H1 (cell line): ENCODE data around the gene NPC1L1. TPM values are rescaled to one million over a fixed set of nuclear protein-coding genes. Genes with fewer than 3 reads are reported as not detected.

ENCODE experiments used
- CTCF ChIA-PET: fragments of 300-600 bp; sonication (Branson Sonifier 250); formaldehyde crosslinking; loops from one replicate; lab custom pipeline; 2021; ENCODE audit not compliant: partially characterized antibody; lab: Charles Lee
- POLR2A ChIA-PET: fragments of 300-600 bp; sonication (Branson Sonifier 250); formaldehyde crosslinking; loops from one replicate; lab custom pipeline; 2021; ENCODE audit warnings: inconsistent platforms; ENCODE audit not compliant: partially characterized antibody; lab: Charles Lee
- DNase-seq, 2 experiments: peaks; one replicate each; pipeline versions ENCODE4 v3.0.0 to v3.0.0-alpha.2; 2010 to 2022; ENCODE audit warnings: low spot score in 2 of 2, low read depth in 1 of 2, mixed read lengths in 1 of 2
- FAIRE-seq: peaks from 2 replicates; lab custom pipeline; 2011; peaks lifted over from hg19 to GRCh38; lab: Jason Lieb, UNC
- H2AFZ ChIP-seq: 2 replicates; pipeline ENCODE4 v1.8.1; 2012; ENCODE audit warnings: low read length, inconsistent platforms
- H2AK5ac ChIP-seq: 2 replicates; pipeline ENCODE4 v1.6.1; 2013; ENCODE audit warnings: low read depth, low read length
- H2BK120ac ChIP-seq: replicated peaks from 2 replicates; pipeline ENCODE3; 2013; ENCODE audit warnings: low read depth, low read length, inconsistent platforms
- H2BK12ac ChIP-seq: 2 replicates; pipeline ENCODE4 v1.6.1; 2013; ENCODE audit warnings: low read depth, low read length
- H2BK15ac ChIP-seq: 2 replicates; pipeline ENCODE4 v1.6.1; 2013; ENCODE audit warnings: low read length
- H2BK20ac ChIP-seq: 2 replicates; pipeline ENCODE4 v1.6.1; 2013; ENCODE audit warnings: low read length
- H2BK5ac ChIP-seq: 2 replicates; pipeline ENCODE4 v1.6.1; 2013; ENCODE audit warnings: low read depth, low read length
- H3K14ac ChIP-seq: 2 replicates; pipeline ENCODE4 v1.6.1; 2013; ENCODE audit warnings: inconsistent platforms; ENCODE audit not compliant: insufficient read length
- H3K18ac ChIP-seq: 2 replicates; pipeline ENCODE4 v1.6.1; 2013; ENCODE audit warnings: low read length; ENCODE audit errors: extremely low read depth
- H3K23ac ChIP-seq: 2 replicates; pipeline ENCODE4 v1.6.1; 2013; ENCODE audit warnings: inconsistent platforms; ENCODE audit not compliant: insufficient read length
- H3K23me2 ChIP-seq: 2 replicates; pipeline ENCODE4 v1.6.1; 2013; ENCODE audit warnings: low read depth, low read length
- H3K27ac ChIP-seq: 2 replicates; pipeline ENCODE4 v1.6.1; 2011; ENCODE audit warnings: low read depth, low read length, inconsistent platforms
- H3K27me3 ChIP-seq, 4 experiments: replicated peaks in 1 of 4; 1 replicate in 1 of 4; 2 replicates in 3 of 4; pipeline versions ENCODE4 v1.6.1 to v1.8.1; 2011 to 2013; ENCODE audit warnings: low read length in 3 of 4, mild to moderate bottlenecking in 3 of 4, inconsistent platforms in 2 of 4, mixed read lengths in 2 of 4, moderate library complexity in 1 of 4; ENCODE audit not compliant: control insufficient read depth in 3 of 4, insufficient read depth in 3 of 4; ENCODE audit errors: extremely low read depth in 1 of 4
- H3K36me3 ChIP-seq, 4 experiments: 2 replicates each; pipeline versions ENCODE4 v1.6.1 to v1.8.1; 2011 to 2013; ENCODE audit warnings: mild to moderate bottlenecking in 4 of 4, low read length in 3 of 4, moderate library complexity in 2 of 4, control low read depth in 1 of 4, inconsistent platforms in 1 of 4; ENCODE audit not compliant: insufficient read depth in 4 of 4, control insufficient read depth in 2 of 4
- H3K4ac ChIP-seq: replicated peaks from 2 replicates; pipeline ENCODE3; 2013; ENCODE audit warnings: low read length, low read depth, mixed read lengths, inconsistent platforms; ENCODE audit not compliant: insufficient read length
- H3K4me1 ChIP-seq, 4 experiments: replicated peaks in 1 of 4; 1 replicate in 1 of 4; 2 replicates in 3 of 4; pipeline versions ENCODE4 v1.6.1 to v1.8.1; 2011 to 2013; ENCODE audit warnings: low read length in 3 of 4, inconsistent platforms in 2 of 4, mixed read lengths in 1 of 4; ENCODE audit not compliant: insufficient read depth in 4 of 4, control insufficient read depth in 3 of 4
- H3K4me2 ChIP-seq, 2 experiments: 2 replicates each; pipeline versions ENCODE4 v1.6.1 to v1.8.1; 2011 to 2013; ENCODE audit warnings: low read depth in 2 of 2, low read length in 2 of 2, control low read depth in 1 of 2, inconsistent platforms in 1 of 2, mild to moderate bottlenecking in 1 of 2; ENCODE audit not compliant: insufficient read depth in 1 of 2
- H3K4me3 ChIP-seq, 4 experiments: fragments of 200-600, 300-600 bp in 1 of 4; sonication (generic), shearing (Covaris generic), sonication (Bioruptor Twin) in 1 of 4; 2 replicates each; pipeline versions ENCODE4 v1.5.1 to v1.8.1; 2011 to 2016; ENCODE audit warnings: low read length in 4 of 4, low read depth in 3 of 4, control low read depth in 2 of 4, inconsistent platforms in 2 of 4, mild to moderate bottlenecking in 2 of 4, mixed read lengths in 1 of 4, moderate library complexity in 1 of 4; ENCODE audit not compliant: insufficient read depth in 2 of 4; ENCODE audit errors: extremely low read depth in 1 of 4
- H3K56ac ChIP-seq: replicated peaks from 2 replicates; pipeline ENCODE3; 2013; ENCODE audit warnings: low read depth, mild to moderate bottlenecking, mixed read lengths, low read length, inconsistent platforms; ENCODE audit not compliant: insufficient read length
- H3K79me1 ChIP-seq: 2 replicates; pipeline ENCODE4 v1.6.1; 2013; ENCODE audit warnings: low read depth, low read length, control low read depth
- H3K79me2 ChIP-seq, 2 experiments: 2 replicates each; pipeline versions ENCODE4 v1.6.1 to v1.8.1; 2012 to 2013; ENCODE audit warnings: low read length in 2 of 2, mild to moderate bottlenecking in 2 of 2, inconsistent platforms in 1 of 2; ENCODE audit not compliant: insufficient read depth in 2 of 2, control insufficient read depth in 1 of 2
- H3K9ac ChIP-seq, 4 experiments: replicated peaks in 1 of 4; 1 replicate in 1 of 4; 2 replicates in 3 of 4; pipeline versions ENCODE4 v1.6.1 to v1.8.1; 2011 to 2013; ENCODE audit warnings: low read depth in 3 of 4, low read length in 3 of 4, control low read depth in 2 of 4, mild to moderate bottlenecking in 2 of 4, moderate library complexity in 2 of 4, inconsistent platforms in 1 of 4; ENCODE audit errors: extremely low read depth in 1 of 4
- H3K9me3 ChIP-seq, 2 experiments: 2 replicates each; pipeline versions ENCODE4 v1.6.1 to v1.8.1; 2012 to 2013; ENCODE audit warnings: mild to moderate bottlenecking in 2 of 2, moderate library complexity in 2 of 2, control low read depth in 1 of 2, inconsistent platforms in 1 of 2, low read depth in 1 of 2, low read length in 1 of 2, mixed read lengths in 1 of 2; ENCODE audit not compliant: insufficient read depth in 2 of 2
- H4K20me1 ChIP-seq, 2 experiments: replicated peaks in 1 of 2; 2 replicates each; pipeline versions ENCODE3 to v1.8.1; 2011 to 2013; ENCODE audit warnings: inconsistent platforms in 2 of 2, low read length in 2 of 2, mild to moderate bottlenecking in 1 of 2; ENCODE audit not compliant: insufficient read depth in 2 of 2, control insufficient read depth in 1 of 2
- H4K5ac ChIP-seq: 2 replicates; pipeline ENCODE4 v1.6.1; 2013; ENCODE audit warnings: low read length, low read depth, mixed read lengths, inconsistent platforms; ENCODE audit not compliant: insufficient read length
- H4K8ac ChIP-seq: 2 replicates; pipeline ENCODE4 v1.8.0; 2013; ENCODE audit warnings: mild to moderate bottlenecking, moderate library complexity, low read length, inconsistent platforms; ENCODE audit not compliant: insufficient read depth; ENCODE audit errors: extremely low read depth
- H4K91ac ChIP-seq: replicated peaks from 2 replicates; pipeline ENCODE3; 2013; ENCODE audit warnings: low read length, mixed read lengths, inconsistent platforms; ENCODE audit not compliant: insufficient read length
- ASH2L ChIP-seq: fragments of 200-600, 300-600 bp; sonication (generic); IDR thresholded peaks from one replicate; pipeline ENCODE4 v1.7.1; 2017; ENCODE audit warnings: low read length
- CTCF ChIP-seq, 3 experiments: IDR thresholded peaks; 1 replicate in 2 of 3; 2 replicates in 1 of 3; pipeline versions ENCODE4 v1.5.1 to v1.6.1; 2011; ENCODE audit warnings: low read length in 3 of 3, mild to moderate bottlenecking in 3 of 3, inconsistent platforms in 2 of 3, low read depth in 1 of 3, moderate library complexity in 1 of 3; ENCODE audit not compliant: insufficient read depth in 1 of 3; ENCODE audit errors: control extremely low read depth in 1 of 3
- KDM1A ChIP-seq: fragments of 200-600, 300-600 bp; sonication (generic); IDR thresholded peaks from 2 replicates; pipeline ENCODE4 v1.7.1; 2016; ENCODE audit warnings: mild to moderate bottlenecking, low read length, borderline replicate concordance
- KDM4A ChIP-seq: IDR thresholded peaks from one replicate; pipeline ENCODE4 v1.7.1; 2012; ENCODE audit warnings: low read depth, mild to moderate bottlenecking, moderate library complexity, low read length, inconsistent platforms; ENCODE audit not compliant: severe bottlenecking
- NRF1 ChIP-seq: IDR thresholded peaks from 2 replicates; pipeline ENCODE4 v1.6.1; 2011; ENCODE audit warnings: mild to moderate bottlenecking, low read depth, low read length, improper control_type of control experiment
- SP4 ChIP-seq: IDR thresholded peaks from 2 replicates; pipeline ENCODE4 v1.6.1; 2012; ENCODE audit warnings: low read length, inconsistent platforms
- SRF ChIP-seq: IDR thresholded peaks from 2 replicates; pipeline ENCODE4 v1.6.1; 2011; ENCODE audit warnings: mild to moderate bottlenecking, low read depth, low read length, moderate library complexity
- WGBS, 2 experiments: shearing (Covaris generic) in 1 of 2; methylation state at CpG; one replicate each; pipeline versions ENCODE4 v1.1.6 to v1.1.7; 2013 to 2015; ENCODE audit warnings: low lambda C conversion rate in 2 of 2, mixed read lengths in 2 of 2, inconsistent platforms in 1 of 2, low coverage in 1 of 2, missing lambda C conversion rate in 1 of 2; ENCODE audit not compliant: insufficient replicate concordance in 2 of 2, insufficient coverage in 1 of 2, insufficient read length in 1 of 2; ENCODE audit errors: extremely low coverage in 1 of 2, missing lambda C conversion rate in 1 of 2; 5-methylcytosine and 5-hydroxymethylcytosine counted together
- polyA plus RNA-seq, 7 experiments: library from polyadenylated mRNA; depleted of rRNA in 3 of 7; stranded (reverse) in 5 of 7; unstranded in 2 of 7; fragments of >200 nt in 5 of 7; fragments of 200-250 nt in 2 of 7; gene quantifications; 1 replicate in 5 of 7; 2 replicates in 1 of 7; 4 replicates in 1 of 7; pipeline versions ENCODE4 v1.2.1 to v1.2.3, GENCODE V29; 2011 to 2013; ENCODE audit warnings: missing spikeins in 2 of 7, mixed read lengths in 2 of 7
- total RNA-seq: library from RNA; stranded (reverse); fragmentation: NEBNext Ultra II Directional; extraction: Animal tissue kit (Norgen Biotek cat#: 25700); gene quantifications from 2 replicates; pipeline ENCODE4 v1.2.1, GENCODE V29; 2021
- TF ChIP-seq, protein P1 (sequence below): IDR thresholded peaks from 2 replicates; pipeline ENCODE4 v1.6.1; 2011; ENCODE audit warnings: low read depth, mild to moderate bottlenecking, low read length; ENCODE audit not compliant: insufficient read depth

NPC1L1 gene
- total and polyA plus RNA-seq, 2 of the 8 experiments (the other 6 are each of a cell fraction or from before 2014, with no cell fraction given) = 0.06 to 0.21 TPM

- Histone ChIP-seq H3K4ac (no peak overlapping the region), H3K79me2 (no peaks in the 10 kb centered on the region), H2BK20ac (no peak overlapping the region), H4K8ac (no peak overlapping the region), H3K56ac (no peak overlapping the region), H3K36me3 (no peaks in the 10 kb centered on the region), H3K14ac (no peak overlapping the region), H2BK5ac (no peak overlapping the region), H3K4me3 (no peak overlapping the region), H4K20me1 (no peaks in the 10 kb centered on the region), H3K23me2 (no peaks in the 10 kb centered on the region; the same call in 1 of the 2 replicates), H4K5ac (no peak overlapping the region), H3K4me2 (no peak overlapping the region), H2BK15ac (no peak overlapping the region), H3K9ac (no peak overlapping the region), H3K79me1 (no peaks in the 10 kb centered on the region), H2AFZ (no peak overlapping the region), H2BK120ac (no peak overlapping the region), H3K9me3 (no peaks in the 10 kb centered on the region), H3K27me3 (no peaks in the 10 kb centered on the region), H3K4me1 (no peaks in the 10 kb centered on the region), H4K91ac (no peak overlapping the region), H2AK5ac (no peak overlapping the region), H2BK12ac (no peak overlapping the region), H3K18ac (no peak overlapping the region), H3K23ac (no peak overlapping the region), H3K27ac (no peak overlapping the region)
- no peak for FAIRE-seq
- whole genome bisulfite sequencing, 2 experiments = 65% methylated on average over 6 of the region's 6 CpGs; no CpG with 5 or more reads in 1 of the 2 experiments
- DNase-seq = no peak
- CTCF ChIA-PET = interaction anchor here (1.0 to 1.1 kb wide), 2 partner anchors 11 to 14 kb away, joined by 4 to 6 read pairs; no protein-coding TSS in a partner anchor
- POLR2A ChIA-PET = interaction anchor here (0.8 kb wide), 1 partner anchor 18 kb away, joined by 3 read pairs; the partner anchor contains the start of gene OGDH
- TF ChIP-seq SP4 (no peak), CTCF (IDR thresholded peaks at IDR 0.05; ENCODE audit: control extremely low read depth in 1 of 3, insufficient read depth in 1 of 3, low read depth in 1 of 3, low read length in 3 of 3) (peak in 1 of 3 experiments; percentile 22; a peak in 2 of 4 replicates), ASH2L (no peak), NRF1 (no peak), KDM1A (no peak), KDM4A (no peak), SRF (no peak)
- TF ChIP-seq, protein P1, sequence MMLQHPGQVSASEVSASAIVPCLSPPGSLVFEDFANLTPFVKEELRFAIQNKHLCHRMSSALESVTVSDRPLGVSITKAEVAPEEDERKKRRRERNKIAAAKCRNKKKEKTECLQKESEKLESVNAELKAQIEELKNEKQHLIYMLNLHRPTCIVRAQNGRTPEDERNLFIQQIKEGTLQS = no peak
Observed at GRCh38 chr7:44587843-44588711, 46.9 kb upstream of the NPC1L1 start.
